ENCODE results near the gene HIP1. TPM values are rescaled to one million over a fixed set of nuclear protein-coding genes. Genes with fewer than 3 reads are reported as not detected.
A peak's percentile ranks its signal among the peaks of the same experiment; 100 is the strongest.

Gene HIP1
- total RNA-seq, 2 experiments from 2014 or later = 2.1 to 2.3 TPM

DNA sequence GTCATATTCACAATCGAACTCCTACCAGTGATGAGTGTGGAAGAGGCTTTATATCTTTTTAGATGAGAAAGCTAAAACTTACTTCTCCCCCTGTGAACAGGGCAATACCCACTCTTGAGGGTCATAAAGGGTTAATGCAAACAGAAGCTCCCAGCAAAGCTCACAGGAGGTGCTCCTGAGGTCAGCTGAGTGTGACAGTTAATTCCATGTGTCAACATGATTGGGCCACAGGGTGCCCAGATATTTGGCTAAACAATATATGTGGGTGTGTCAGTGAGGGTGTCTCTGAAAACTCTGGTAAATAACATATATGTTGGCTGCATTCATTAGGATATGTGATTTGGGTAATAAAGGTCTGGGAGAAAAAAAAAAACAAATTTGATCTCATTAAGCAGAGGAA lies 86.0 kb downstream of the HIP1 start:
- Mint-ChIP-seq H3K27me3 (ENCODE audit: low read depth) (no peaks in the 10 kb centered on the region), H3K4me1 (ENCODE audit: low read depth) (no peaks in the 10 kb centered on the region), H3K9me3 (no peaks in the 10 kb centered on the region), H3K4me3 (no peak overlapping the region), H3K36me3 (ENCODE audit: low read depth) (no peaks in the 10 kb centered on the region), H3K27ac (no peak overlapping the region)
- DNase-seq = no peak
- CTCF ChIA-PET = interaction anchor here (0.5 kb wide), 1 partner anchor 109 kb away, joined by 4 read pairs; no protein-coding TSS in a partner anchor
- intact Hi-C loops (cut with micrococcal nuclease) = no loop called here

DNA sequence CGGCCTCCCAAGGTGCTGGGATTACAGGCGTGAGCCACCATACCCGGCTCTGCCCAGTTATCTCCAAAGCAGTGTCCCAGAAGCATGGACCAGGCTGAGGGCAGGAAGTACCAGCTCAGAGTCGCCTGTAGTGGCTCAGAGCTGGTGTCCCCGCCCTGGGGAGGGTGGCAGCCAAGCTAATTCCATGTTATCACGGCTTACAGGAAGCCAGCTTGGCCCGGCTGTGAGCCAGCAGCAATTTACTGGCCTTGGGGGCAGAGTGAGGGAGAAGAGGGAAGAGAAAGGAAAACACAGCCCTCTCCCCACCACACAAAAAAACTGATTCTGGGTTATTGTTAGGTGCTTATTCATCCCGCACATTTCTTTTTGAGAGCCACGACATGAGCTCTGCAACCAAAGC lies 88.1 kb downstream of the HIP1 start:
- H3K4me1 Mint-ChIP-seq (ENCODE audit: low read depth) = no peaks in the 10 kb centered on the region
- H3K4me3 Mint-ChIP-seq = no peak overlapping the region
- H3K27me3 Mint-ChIP-seq (ENCODE audit: low read depth) = no peaks in the 10 kb centered on the region
- H3K27ac Mint-ChIP-seq = no peak overlapping the region
- intact Hi-C loops (cut with micrococcal nuclease) = no loop called here
- H3K36me3 Mint-ChIP-seq (ENCODE audit: low read depth) = no peaks in the 10 kb centered on the region
- no peaks in the 10 kb centered on the region for H3K9me3 Mint-ChIP-seq
- CTCF ChIA-PET = no interaction called here
- no peak for DNase-seq

DNA sequence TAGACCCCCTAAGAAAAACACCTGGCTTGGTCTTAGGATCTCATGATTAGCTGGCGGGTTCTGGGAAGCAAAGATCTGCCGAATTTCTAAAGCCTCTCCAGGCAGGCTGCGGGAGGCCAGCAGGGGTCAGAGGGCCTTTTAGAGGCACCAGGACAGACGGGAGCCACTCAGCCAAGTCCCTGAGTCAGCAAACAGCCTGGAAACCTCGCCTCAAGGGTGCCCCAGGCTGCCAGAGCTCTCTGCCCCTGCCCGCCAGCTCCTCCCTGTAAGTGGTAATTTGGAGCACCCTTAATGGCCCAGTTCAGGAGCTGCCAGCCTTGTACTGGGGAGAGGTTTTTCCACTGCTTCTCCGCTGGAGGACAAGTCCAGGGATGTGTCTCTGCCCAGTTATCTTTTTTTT lies 88.7 kb downstream of the HIP1 start:
- CTCF ChIA-PET = no interaction called here
- Mint-ChIP-seq H3K9me3 (no peaks in the 10 kb centered on the region), H3K27ac (no peak overlapping the region), H3K27me3 (ENCODE audit: low read depth) (no peaks in the 10 kb centered on the region), H3K4me1 (ENCODE audit: low read depth) (no peaks in the 10 kb centered on the region), H3K4me3 (no peak overlapping the region), H3K36me3 (ENCODE audit: low read depth) (no peaks in the 10 kb centered on the region)
- DNase-seq = no peak
- intact Hi-C loops (cut with micrococcal nuclease) = no loop called here

DNA sequence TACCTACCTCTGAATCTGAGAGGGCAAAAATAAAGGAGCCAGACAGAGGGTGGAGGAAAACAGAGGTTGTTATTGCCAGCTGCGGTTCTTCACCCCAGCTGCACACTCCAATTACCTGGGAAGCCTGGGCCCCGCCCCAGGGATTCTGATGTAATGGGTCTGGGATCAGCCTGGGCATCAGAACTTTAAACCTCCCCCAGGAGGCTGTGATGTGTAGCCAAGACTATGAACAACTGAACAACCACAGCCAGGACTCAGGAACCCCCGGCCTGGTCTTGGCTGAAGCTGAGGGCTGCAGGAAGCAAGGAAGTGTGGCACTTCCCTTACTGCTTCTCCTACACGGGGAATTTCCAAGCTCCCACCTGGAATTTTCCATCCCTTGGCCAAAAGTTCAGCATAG lies 89.3 kb downstream of the HIP1 start:
- Mint-ChIP-seq H3K4me3 (no peak overlapping the region), H3K27me3 (ENCODE audit: low read depth) (no peaks in the 10 kb centered on the region), H3K27ac (no peak overlapping the region), H3K4me1 (ENCODE audit: low read depth) (no peaks in the 10 kb centered on the region), H3K36me3 (ENCODE audit: low read depth) (no peaks in the 10 kb centered on the region), H3K9me3 (no peaks in the 10 kb centered on the region)
- no peak for DNase-seq
- CTCF ChIA-PET = no interaction called here
- intact Hi-C loops (cut with micrococcal nuclease) = loop anchor here (10.0 kb wide), 1 partner anchor 375 kb away; no protein-coding TSS in a partner anchor

DNA sequence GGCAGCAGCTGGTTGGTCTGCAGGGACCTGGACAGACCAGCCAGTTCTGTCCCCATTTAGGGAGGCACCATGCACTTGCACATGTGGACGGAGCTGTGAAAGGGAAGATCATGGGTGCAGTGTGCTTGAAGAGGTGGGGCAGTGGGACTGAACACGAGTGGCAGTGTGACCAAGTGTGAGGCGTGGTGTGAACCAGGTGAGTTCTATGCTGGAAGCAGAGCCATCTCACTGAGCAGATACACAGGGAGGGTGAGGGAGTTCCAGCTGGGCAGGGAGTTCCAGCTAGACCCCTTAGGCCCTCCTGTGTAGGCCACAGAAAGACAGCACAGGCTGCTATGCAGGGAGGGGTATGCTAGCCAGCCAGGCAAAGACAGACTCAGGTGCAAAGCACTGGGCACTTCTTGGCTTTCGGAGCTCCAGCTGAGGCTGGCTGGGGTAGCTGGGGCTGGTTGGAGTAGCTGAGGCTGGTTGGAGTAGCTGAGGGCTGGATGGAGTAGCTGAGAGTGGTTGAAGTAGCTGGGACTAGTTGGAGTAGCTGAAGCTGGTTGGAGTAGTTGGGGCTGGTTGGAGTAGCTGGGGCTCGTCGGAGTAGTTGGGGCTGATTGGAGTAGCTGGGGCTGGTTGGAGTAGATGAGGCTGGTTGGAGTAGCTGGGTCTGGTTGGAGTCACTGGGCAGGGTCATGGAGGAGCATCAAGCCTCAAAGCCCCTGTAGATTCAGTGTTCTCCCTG lies 90.9 kb downstream of the HIP1 start:
- no peak overlapping the region for H3K27ac Mint-ChIP-seq

DNA sequence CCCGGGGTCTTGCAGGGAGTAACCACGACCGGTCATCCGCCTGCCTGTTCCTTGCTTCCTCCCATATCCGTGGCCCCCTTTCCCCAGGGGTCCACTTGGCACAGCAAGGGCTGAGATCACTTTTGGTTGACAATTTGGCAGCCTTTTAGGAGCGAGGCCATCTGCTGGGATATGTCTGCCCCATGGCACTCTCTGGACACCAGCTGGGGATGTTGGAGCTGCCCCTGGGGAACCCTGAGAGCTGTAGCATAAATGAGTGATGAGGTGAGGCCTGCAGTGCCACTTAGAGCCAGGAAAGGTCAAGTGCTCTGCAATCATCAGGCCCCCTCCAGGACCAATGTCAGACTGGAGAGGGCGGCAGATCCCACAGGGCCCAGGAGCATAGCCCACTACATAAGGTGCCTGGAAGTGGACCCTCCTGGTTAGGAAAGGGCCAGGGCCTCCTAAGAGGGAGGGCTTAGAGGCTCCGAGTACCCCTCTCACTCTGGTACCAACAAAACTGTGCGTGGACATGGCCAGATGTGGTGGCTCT lies 92.1 kb downstream of the HIP1 start:
- intact Hi-C loops (cut with micrococcal nuclease) = loop anchor here (10.0 kb wide), 1 partner anchor 378 kb away; no protein-coding TSS in a partner anchor
- CTCF ChIA-PET = interaction anchor here (0.7 kb wide), 1 partner anchor 27 kb away, joined by 3 read pairs; no protein-coding TSS in a partner anchor
- Mint-ChIP-seq H3K36me3 (ENCODE audit: low read depth) (no peaks in the 10 kb centered on the region), H3K4me3 (no peak overlapping the region), H3K4me1 (ENCODE audit: low read depth) (peaks cover 3% of the 10 kb centered on the region), H3K27ac (no peak overlapping the region), H3K9me3 (no peaks in the 10 kb centered on the region), H3K27me3 (ENCODE audit: low read depth) (no peaks in the 10 kb centered on the region)
- DNase-seq = no peak

More for the DNA sequence above, 90.9 kb downstream of the HIP1 start:
- no peak overlapping the region for H3K4me3 Mint-ChIP-seq
- no peaks in the 10 kb centered on the region for H3K9me3 Mint-ChIP-seq
- no peaks in the 10 kb centered on the region for H3K27me3 Mint-ChIP-seq (ENCODE audit: low read depth)
- no peaks in the 10 kb centered on the region for H3K4me1 Mint-ChIP-seq (ENCODE audit: low read depth)
- no peaks in the 10 kb centered on the region for H3K36me3 Mint-ChIP-seq (ENCODE audit: low read depth)
- CTCF ChIA-PET = interaction anchor here (0.6 to 1.0 kb wide), 2 partner anchors 207 to 373 kb away, joined by 3 read pairs; no protein-coding TSS in a partner anchor
- intact Hi-C loops (cut with micrococcal nuclease) = loop anchor here (10.0 kb wide), 1 partner anchor 377 kb away; no protein-coding TSS in a partner anchor
- DNase-seq = no peak

DNA sequence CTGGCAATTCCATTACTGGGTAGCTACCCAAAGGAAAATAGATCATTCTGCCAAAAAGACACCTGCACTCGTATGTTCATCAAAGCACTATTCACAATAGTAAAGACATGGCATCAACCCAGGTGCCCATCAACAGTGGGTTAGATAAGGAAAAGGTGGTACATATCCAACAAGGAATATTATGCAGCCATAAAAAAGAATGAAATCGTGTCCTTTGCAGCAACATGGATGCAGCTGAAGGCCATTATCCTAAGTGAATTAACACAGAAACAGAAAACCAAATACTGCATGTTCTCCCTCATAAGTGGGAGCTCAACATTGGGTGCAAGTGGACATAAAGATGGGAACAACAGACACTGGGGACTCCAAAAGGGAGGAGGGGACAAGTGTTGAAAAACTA lies 93.2 kb downstream of the HIP1 start:
- intact Hi-C loops (cut with micrococcal nuclease) = loop anchor here (10.0 kb wide), 1 partner anchor 379 kb away; no protein-coding TSS in a partner anchor
- DNase-seq = no peak
- Mint-ChIP-seq H3K4me3 (no peak overlapping the region), H3K9me3 (no peaks in the 10 kb centered on the region), H3K4me1 (ENCODE audit: low read depth) (peaks cover 3% of the 10 kb centered on the region), H3K27ac (no peak overlapping the region), H3K36me3 (ENCODE audit: low read depth) (no peaks in the 10 kb centered on the region), H3K27me3 (ENCODE audit: low read depth) (no peaks in the 10 kb centered on the region)
- CTCF ChIA-PET = no interaction called here

DNA sequence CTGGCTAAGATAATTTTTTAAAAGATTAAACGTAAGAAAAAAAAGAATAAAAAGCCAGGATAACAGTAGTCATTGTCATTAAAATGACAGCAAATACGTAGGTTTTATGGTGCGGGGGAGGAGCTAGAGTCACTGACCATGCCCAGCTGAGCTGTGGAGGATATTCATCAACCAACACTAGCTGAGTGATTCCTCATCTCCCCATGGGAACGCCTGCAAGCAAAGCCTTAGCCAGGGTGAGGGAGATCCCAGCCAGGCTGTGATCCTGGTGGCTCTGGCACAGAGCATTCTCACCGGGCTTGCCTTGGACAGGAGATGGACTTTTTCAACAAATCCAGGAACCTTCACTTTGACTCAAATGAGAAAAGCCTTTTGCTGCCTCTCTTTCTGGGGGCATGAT lies 94.2 kb downstream of the HIP1 start:
- no peak overlapping the region for H3K27ac Mint-ChIP-seq
- H3K4me3 Mint-ChIP-seq = no peak overlapping the region
- H3K9me3 Mint-ChIP-seq = no peaks in the 10 kb centered on the region
- no peaks in the 10 kb centered on the region for H3K36me3 Mint-ChIP-seq (ENCODE audit: low read depth)
- H3K4me1 Mint-ChIP-seq (ENCODE audit: low read depth) = peaks cover 6% of the 10 kb centered on the region
- intact Hi-C loops (cut with micrococcal nuclease) = loop anchor here (5.0 to 10.0 kb wide), 3 partner anchors 118 to 572 kb away; partner anchors contain the start of gene RCC1L
- CTCF ChIA-PET = interaction anchor here (0.7 kb wide), 1 partner anchor 60 kb away, joined by 3 read pairs; no protein-coding TSS in a partner anchor
- no peak for DNase-seq
- H3K27me3 Mint-ChIP-seq (ENCODE audit: low read depth) = no peaks in the 10 kb centered on the region

DNA sequence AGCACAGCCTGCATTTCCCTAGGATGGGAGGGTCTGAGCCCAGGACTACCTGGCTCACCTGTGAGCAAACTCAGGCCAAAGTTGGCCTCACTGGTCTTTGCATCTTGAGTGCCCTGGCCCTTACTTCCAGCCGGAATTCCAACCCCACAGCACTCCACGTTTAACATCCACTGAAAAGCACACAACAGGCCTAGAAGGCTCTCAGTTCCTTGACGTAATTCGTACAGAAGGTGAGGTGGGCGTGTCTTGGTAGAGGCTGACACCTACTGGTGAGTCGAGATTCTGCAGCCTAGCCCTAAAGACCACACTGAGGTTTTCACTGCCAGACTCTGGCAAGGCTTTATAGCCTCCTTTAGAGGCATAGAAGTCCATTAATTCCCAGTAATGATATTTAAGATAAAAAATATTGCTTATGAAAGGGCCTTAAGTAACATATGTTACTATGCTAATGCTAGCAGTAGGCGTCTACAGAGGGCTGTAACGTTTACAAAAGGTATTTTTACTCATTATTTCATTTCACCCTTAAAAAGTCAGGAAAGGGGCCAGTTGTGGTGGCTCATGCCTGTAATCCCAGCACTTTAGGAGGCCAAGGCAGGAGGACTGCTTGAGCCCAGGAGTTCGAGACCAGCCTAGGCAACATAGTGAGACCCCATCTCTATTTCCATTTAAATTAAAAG lies 95.8 kb downstream of the HIP1 start:
- intact Hi-C loops (cut with micrococcal nuclease) = loop anchor here (2.0 to 10.0 kb wide), 4 partner anchors 119 to 571 kb away; partner anchors contain the start of gene RCC1L
- no peak overlapping the region for H3K27ac Mint-ChIP-seq

DNA sequence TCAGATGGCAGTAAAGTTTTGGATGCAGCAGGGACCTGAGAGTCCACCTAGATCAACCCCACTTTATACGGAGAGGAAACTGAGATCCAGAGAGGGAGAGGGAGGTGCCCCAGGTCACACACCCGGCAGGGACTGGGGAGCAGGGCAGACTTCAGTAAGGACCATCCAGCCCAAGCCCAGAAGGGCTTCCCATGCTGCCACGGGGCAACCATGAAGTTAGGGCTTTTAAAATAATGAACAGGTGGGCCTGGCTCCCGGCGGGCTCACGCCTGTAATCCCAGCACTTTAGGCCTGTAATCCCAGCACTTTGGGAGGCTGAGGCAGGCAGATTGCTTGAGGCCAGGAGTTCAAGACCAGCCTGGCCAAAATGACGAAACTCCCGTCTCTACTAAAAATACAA lies 98.5 kb downstream of the HIP1 start:
- CTCF ChIA-PET = interaction anchor here (0.6 kb wide), 1 partner anchor 77 kb away, joined by 3 read pairs; no protein-coding TSS in a partner anchor
- Mint-ChIP-seq H3K27ac (no peak overlapping the region), H3K9me3 (no peaks in the 10 kb centered on the region), H3K27me3 (ENCODE audit: low read depth) (no peaks in the 10 kb centered on the region), H3K4me3 (peak overlapping the region; percentile 83), H3K36me3 (ENCODE audit: low read depth) (no peaks in the 10 kb centered on the region), H3K4me1 (ENCODE audit: low read depth) (peaks cover 9% of the 10 kb centered on the region)
- no peak for DNase-seq
- intact Hi-C loops (cut with micrococcal nuclease) = loop anchor here (5.0 to 10.0 kb wide), 3 partner anchors 122 to 568 kb away; partner anchors contain the start of gene RCC1L

More for the DNA sequence above, 95.8 kb downstream of the HIP1 start:
- H3K9me3 Mint-ChIP-seq = no peaks in the 10 kb centered on the region
- no peaks in the 10 kb centered on the region for H3K36me3 Mint-ChIP-seq (ENCODE audit: low read depth)
- DNase-seq = peak; percentile 81
- CTCF ChIA-PET = interaction anchor here (1.0 kb wide), 1 partner anchor 9 kb away, joined by 3 read pairs; no protein-coding TSS in a partner anchor
- H3K27me3 Mint-ChIP-seq (ENCODE audit: low read depth) = no peaks in the 10 kb centered on the region
- peaks cover 9% of the 10 kb centered on the region for H3K4me1 Mint-ChIP-seq (ENCODE audit: low read depth)
- no peak overlapping the region for H3K4me3 Mint-ChIP-seq

DNA sequence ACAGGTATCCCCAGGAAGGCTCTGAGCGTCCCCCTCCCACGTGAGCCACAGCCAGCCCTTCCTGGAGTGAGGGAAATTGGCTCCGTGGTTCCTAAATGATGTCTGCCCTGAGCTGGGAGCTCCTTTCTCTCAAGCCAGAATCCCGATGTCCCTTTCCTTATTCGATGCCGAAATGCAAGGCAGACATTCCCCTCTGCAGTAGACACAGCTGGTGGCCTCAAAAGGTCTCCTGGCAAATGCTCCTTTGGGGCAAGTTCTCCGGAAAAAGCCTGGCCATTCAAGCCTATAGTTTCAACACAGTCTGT lies 98.9 kb downstream of the HIP1 start:
- Mint-ChIP-seq H3K27ac (no peak overlapping the region), H3K9me3 (no peaks in the 10 kb centered on the region), H3K36me3 (ENCODE audit: low read depth) (no peaks in the 10 kb centered on the region), H3K27me3 (ENCODE audit: low read depth) (no peaks in the 10 kb centered on the region), H3K4me1 (ENCODE audit: low read depth) (peaks cover 9% of the 10 kb centered on the region), H3K4me3 (peak overlapping the region; percentile 83)
- CTCF ChIA-PET = interaction anchor here (0.6 kb wide), 1 partner anchor 77 kb away, joined by 3 read pairs; no protein-coding TSS in a partner anchor
- DNase-seq = no peak
- intact Hi-C loops (cut with micrococcal nuclease) = loop anchor here (5.0 to 10.0 kb wide), 3 partner anchors 122 to 568 kb away; partner anchors contain the start of gene RCC1L
